Hematopoietic multipotent progenitor cell treated with erythropoietin and hydrocortisone succinate and interleukin-3 and kit ligand, for 6 days (in vitro differentiated cells): ENCODE data around the gene ABAT.
"Not testable (repeated sequence)": the region's sequence is repeated elsewhere in the genome, so short reads cannot be mapped to it uniquely, and the experiment has no call there.

Experiments
- DNase-seq: peaks from one replicate; pipeline ENCODE4 v3.0.0-alpha.2; 2015

Gene ABAT

GRCh38 chr16:8682551-8683259 is 8.3 kb downstream of the ABAT start:
- DNase-seq: no peak

GRCh38 chr16:8683640-8684039 is 9.2 kb downstream of the ABAT start:
- no peak for DNase-seq

- no peak for DNase-seq
Observed at GRCh38 chr16:8685617-8686016, 11.2 kb downstream of the ABAT start.

GRCh38 chr16:8686031-8686621 is 11.7 kb downstream of the ABAT start:
- DNase-seq: no peak

GRCh38 chr16:8686879-8687278 is 12.5 kb downstream of the ABAT start:
- no peak for DNase-seq

- no peak for DNase-seq
Observed at GRCh38 chr16:8689686-8690085, 15.3 kb downstream of the ABAT start.

GRCh38 chr16:8691728-8692127 is 17.3 kb downstream of the ABAT start:
- no peak for DNase-seq

- no peak for DNase-seq
Observed at GRCh38 chr16:8694795-8695728, 20.6 kb downstream of the ABAT start.

GRCh38 chr16:8696880-8697279 is 22.5 kb downstream of the ABAT start:
- no peak for DNase-seq

GRCh38 chr16:8697965-8698364 is 23.5 kb downstream of the ABAT start:
- DNase-seq: no peak

- DNase-seq: no peak
Observed at GRCh38 chr16:8703693-8704092, 29.3 kb downstream of the ABAT start.

- DNase-seq: no peak
Observed at GRCh38 chr16:8704098-8704497, 29.7 kb downstream of the ABAT start.

- not testable (repeated sequence) for DNase-seq
Observed at GRCh38 chr16:8705100-8705822, 30.8 kb downstream of the ABAT start.

GRCh38 chr16:8708536-8708935 is 34.1 kb downstream of the ABAT start:
- DNase-seq: no peak

- no peak for DNase-seq
Observed at GRCh38 chr16:8712589-8713361, 38.4 kb downstream of the ABAT start.

GRCh38 chr16:8713635-8714172 is 39.3 kb downstream of the ABAT start:
- DNase-seq: no peak

- no peak for DNase-seq
Observed at GRCh38 chr16:8714174-8714573, 39.8 kb downstream of the ABAT start.

- DNase-seq: no peak
Observed at GRCh38 chr16:8714807-8715206, 40.4 kb downstream of the ABAT start.

GRCh38 chr16:8716052-8716451 is 41.6 kb downstream of the ABAT start:
- DNase-seq: no peak

- no peak for DNase-seq
Observed at GRCh38 chr16:8716592-8716991, 42.2 kb downstream of the ABAT start.

- DNase-seq: no peak
Observed at GRCh38 chr16:8717469-8717868, 43.1 kb downstream of the ABAT start.

- no peak for DNase-seq
Observed at GRCh38 chr16:8717892-8718415, 43.5 kb downstream of the ABAT start.
